Stomach (tissue), 4 donors: Measurements from ENCODE around the gene HSPB9.

Experiments used
- POLR2A ChIP-seq, 4 donors: fragments of 450-650 bp; IDR thresholded peaks; one replicate each; pipeline ENCODE4 v1.6.1; 2016; ENCODE audit warnings: antibody characterized with exemption in 4 of 4, control low read depth in 2 of 4, mild to moderate bottlenecking in 1 of 4, moderate library complexity in 1 of 4
- TF ChIP-seq, protein P1 (sequence below), 7 experiments: fragments of 450-650 bp in 4 of 7; fragments of 200-600 bp in 3 of 7; sonication (generic) in 3 of 7; IDR thresholded peaks; one replicate each; pipeline ENCODE4 v1.5.1; 2016 to 2019; ENCODE audit warnings: antibody characterized with exemption in 7 of 7, control low read depth in 2 of 7, mild to moderate bottlenecking in 1 of 7

DNA sequence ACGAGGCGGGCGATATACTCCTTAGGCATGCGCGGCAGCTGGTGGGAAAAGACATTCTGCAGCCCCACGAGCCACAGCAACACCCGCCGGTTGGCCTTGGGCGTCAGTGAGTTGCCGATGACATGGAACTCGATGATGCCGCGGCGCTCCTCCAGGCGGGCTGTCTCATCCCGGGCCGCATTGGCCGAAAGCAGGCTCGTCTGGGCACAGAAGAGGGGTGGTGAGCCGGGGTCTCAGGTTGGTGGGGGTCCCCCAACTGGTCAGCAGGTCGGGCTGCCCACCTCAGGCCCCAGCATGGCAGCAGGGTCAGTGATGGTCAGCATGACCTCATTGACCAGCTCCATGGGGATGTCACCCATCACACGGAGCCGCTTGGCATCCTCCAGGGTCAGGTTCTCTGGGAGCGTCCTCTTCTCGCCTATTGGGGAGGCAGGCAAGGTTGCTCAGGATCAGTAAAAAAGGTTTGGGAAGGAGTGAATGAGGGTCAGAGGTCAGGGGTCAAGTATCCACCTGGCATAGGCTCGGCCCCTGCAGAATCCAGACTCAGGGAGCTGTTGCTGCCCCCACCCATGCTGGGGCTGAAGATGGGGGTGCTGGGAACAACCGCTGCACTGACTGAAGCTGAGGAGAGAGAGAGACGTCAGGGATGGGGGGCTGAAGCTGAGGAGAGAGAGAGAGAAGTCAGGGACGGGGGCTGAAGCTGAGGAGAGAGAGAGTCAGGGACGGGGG, 5.0 kb upstream of the HSPB9 start:
- no peak for TF ChIP-seq POLR2A (IDR thresholded peaks at IDR 0.05)
- TF ChIP-seq, protein P1, sequence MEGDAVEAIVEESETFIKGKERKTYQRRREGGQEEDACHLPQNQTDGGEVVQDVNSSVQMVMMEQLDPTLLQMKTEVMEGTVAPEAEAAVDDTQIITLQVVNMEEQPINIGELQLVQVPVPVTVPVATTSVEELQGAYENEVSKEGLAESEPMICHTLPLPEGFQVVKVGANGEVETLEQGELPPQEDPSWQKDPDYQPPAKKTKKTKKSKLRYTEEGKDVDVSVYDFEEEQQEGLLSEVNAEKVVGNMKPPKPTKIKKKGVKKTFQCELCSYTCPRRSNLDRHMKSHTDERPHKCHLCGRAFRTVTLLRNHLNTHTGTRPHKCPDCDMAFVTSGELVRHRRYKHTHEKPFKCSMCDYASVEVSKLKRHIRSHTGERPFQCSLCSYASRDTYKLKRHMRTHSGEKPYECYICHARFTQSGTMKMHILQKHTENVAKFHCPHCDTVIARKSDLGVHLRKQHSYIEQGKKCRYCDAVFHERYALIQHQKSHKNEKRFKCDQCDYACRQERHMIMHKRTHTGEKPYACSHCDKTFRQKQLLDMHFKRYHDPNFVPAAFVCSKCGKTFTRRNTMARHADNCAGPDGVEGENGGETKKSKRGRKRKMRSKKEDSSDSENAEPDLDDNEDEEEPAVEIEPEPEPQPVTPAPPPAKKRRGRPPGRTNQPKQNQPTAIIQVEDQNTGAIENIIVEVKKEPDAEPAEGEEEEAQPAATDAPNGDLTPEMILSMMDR (IDR thresholded peaks at IDR 0.05), result no peak
